ENCODE measurements around the gene LRRC66.

GRCh38 chr4:52069571-52069970 is 49.4 kb upstream of the LRRC66 start:
- TF ChIP-seq POLR2AphosphoS5 (IDR thresholded peaks at IDR 0.05; ENCODE audit: low read depth, low read length) (no peak), REST (IDR thresholded peaks at IDR 0.05; ENCODE audit: insufficient read depth in 1 of 2, low read depth in 2 of 2, low read length in 2 of 2) (no peak), TAF1 (IDR thresholded peaks at IDR 0.05; ENCODE audit: borderline replicate concordance, insufficient read depth, low read length) (no peak), SIN3A (IDR thresholded peaks at IDR 0.05; ENCODE audit: borderline replicate concordance, insufficient read depth, low read length) (no peak), FOXP2 (optimal IDR thresholded peaks at IDR 0.05; ENCODE audit: borderline replicate concordance, extremely low read depth, extremely low read length, insufficient read depth) (no peak)

Data from PFSK-1 (cell line).